ENCODE measurements around the gene FAM20A.
"Not testable (repeated sequence)": the region's sequence is repeated elsewhere in the genome, so short reads cannot be mapped to it uniquely, and the experiment has no call there.

GRCh38 chr17:68492394-68493054 lies 108.6 kb downstream of the FAM20A start:
- not testable (repeated sequence) for TF ChIP-seq EZH2 (IDR thresholded peaks at IDR 0.05); POLR2AphosphoS5 (IDR thresholded peaks at IDR 0.05; ENCODE audit: borderline replicate concordance, low read depth, low read length); FOXP2 (optimal IDR thresholded peaks at IDR 0.05; ENCODE audit: control extremely low read depth, extremely low read length, insufficient read depth)
